Fibroblast of lung (primary cell): ENCODE results near the gene WWOX. TPM values are rescaled to one million over a fixed set of nuclear protein-coding genes. Genes with fewer than 3 reads are reported as not detected.

Experiments used
- DNase-seq, 2 donors: peaks; one replicate each; pipeline versions ENCODE4 v3.0.0 to v3.0.0-alpha.2; 2010; ENCODE audit warnings: low read depth in 2 of 2
- H2AFZ ChIP-seq: 2 replicates; pipeline ENCODE4 v1.5.1; 2012; ENCODE audit warnings: low read length, control low read depth, inconsistent platforms
- H3K27ac ChIP-seq: 2 replicates; pipeline ENCODE4 v1.5.1; 2011; ENCODE audit warnings: low read length, control low read depth; ENCODE audit not compliant: insufficient read depth
- H3K27me3 ChIP-seq: 2 replicates; pipeline ENCODE4 v1.5.1; 2011; ENCODE audit warnings: mild to moderate bottlenecking, low read length; ENCODE audit not compliant: control insufficient read depth, insufficient read depth
- H3K36me3 ChIP-seq: 2 replicates; pipeline ENCODE4 v1.5.1; 2011; ENCODE audit warnings: low read length; ENCODE audit not compliant: control insufficient read depth, insufficient read depth
- H3K4me1 ChIP-seq: 2 replicates; pipeline ENCODE4 v1.5.1; 2011; ENCODE audit warnings: low read length; ENCODE audit not compliant: control insufficient read depth, insufficient read depth; ENCODE audit errors: extremely low read depth
- H3K4me2 ChIP-seq: 2 replicates; pipeline ENCODE4 v1.5.1; 2011; ENCODE audit warnings: low read length, control low read depth; ENCODE audit not compliant: insufficient read depth; ENCODE audit errors: extremely low read depth
- H3K4me3 ChIP-seq, 4 experiments: fragments of 200-600 bp in 1 of 4; sonication (generic) in 1 of 4; replicated peaks in 1 of 4; 2 replicates each; pipeline ENCODE4 v1.5.1; 2011 to 2016; ENCODE audit warnings: low read length in 4 of 4, low read depth in 3 of 4, mild to moderate bottlenecking in 3 of 4, control low read depth in 2 of 4, inconsistent platforms in 1 of 4, mixed read lengths in 1 of 4; ENCODE audit not compliant: insufficient read depth in 1 of 4; ENCODE audit errors: control extremely low read depth in 1 of 4
- H3K79me2 ChIP-seq: 2 replicates; pipeline ENCODE4 v1.5.1; 2012; ENCODE audit warnings: mild to moderate bottlenecking, low read length, inconsistent platforms; ENCODE audit not compliant: control insufficient read depth, insufficient read depth
- H3K9ac ChIP-seq: 2 replicates; pipeline ENCODE4 v1.5.1; 2011; ENCODE audit warnings: mild to moderate bottlenecking, low read length, control low read depth; ENCODE audit not compliant: insufficient read depth
- H3K9me3 ChIP-seq: 2 replicates; pipeline ENCODE4 v1.5.1; 2012; ENCODE audit warnings: low read depth, low read length; ENCODE audit not compliant: control insufficient read depth, insufficient read depth
- H4K20me1 ChIP-seq: 2 replicates; pipeline ENCODE4 v1.5.1; 2011; ENCODE audit warnings: low read length; ENCODE audit not compliant: control insufficient read depth, insufficient read depth; ENCODE audit errors: extremely low read depth
- CTCF ChIP-seq, 2 donors: IDR thresholded peaks in 1 of 2; conservative IDR thresholded peaks in 1 of 2; 1 replicate in 1 of 2; 2 replicates in 1 of 2; pipeline ENCODE4 v1.5.1; 2011 to 2012; ENCODE audit warnings: low read length in 2 of 2, control low read depth in 1 of 2, inconsistent platforms in 1 of 2, low read depth in 1 of 2, mild to moderate bottlenecking in 1 of 2
- EZH2 ChIP-seq: IDR thresholded peaks from 2 replicates; pipeline ENCODE4 v1.5.1; 2012; ENCODE audit warnings: low read length, control low read depth, mild to moderate bottlenecking; ENCODE audit errors: missing control alignments
- polyA plus RNA-seq, 2 donors: library from polyadenylated mRNA; depleted of rRNA in 1 of 2; stranded (reverse) in 1 of 2; unstranded in 1 of 2; fragments of >200 nt; gene quantifications; 2 replicates each; pipeline ENCODE4 v1.2.1, GENCODE V29; 2011 to 2012; ENCODE audit warnings: missing spikeins in 1 of 2
- total RNA-seq: library from RNA; depleted of rRNA; stranded (reverse); fragments of >200 nt; gene quantifications from 2 replicates; pipeline ENCODE4 v1.2.1, GENCODE V29; 2014

Gene WWOX
- total and polyA plus RNA-seq, 2 donors (not counting 1 experiment from before 2014, with no cell fraction given), result 5.6 to 16.3 TPM

GRCh38 chr16:78448658-78449271 lies 349.3 kb downstream of the WWOX start:
- no peaks in the 10 kb centered on the region for H3K27me3 ChIP-seq
- H2AFZ ChIP-seq, result no peak overlapping the region
- H3K4me1 ChIP-seq, result no peaks in the 10 kb centered on the region
- no peak overlapping the region for H3K27ac ChIP-seq
- no peak overlapping the region for H3K4me2 ChIP-seq
- no peaks in the 10 kb centered on the region for H4K20me1 ChIP-seq
- no peaks in the 10 kb centered on the region for H3K79me2 ChIP-seq
- no peak overlapping the region for H3K9ac ChIP-seq
- TF ChIP-seq EZH2, result no peak
- H3K9me3 ChIP-seq, result no peaks in the 10 kb centered on the region
- no peak for DNase-seq
- H3K4me3 ChIP-seq, result no peak overlapping the region
- no peaks in the 10 kb centered on the region for H3K36me3 ChIP-seq

DNA sequence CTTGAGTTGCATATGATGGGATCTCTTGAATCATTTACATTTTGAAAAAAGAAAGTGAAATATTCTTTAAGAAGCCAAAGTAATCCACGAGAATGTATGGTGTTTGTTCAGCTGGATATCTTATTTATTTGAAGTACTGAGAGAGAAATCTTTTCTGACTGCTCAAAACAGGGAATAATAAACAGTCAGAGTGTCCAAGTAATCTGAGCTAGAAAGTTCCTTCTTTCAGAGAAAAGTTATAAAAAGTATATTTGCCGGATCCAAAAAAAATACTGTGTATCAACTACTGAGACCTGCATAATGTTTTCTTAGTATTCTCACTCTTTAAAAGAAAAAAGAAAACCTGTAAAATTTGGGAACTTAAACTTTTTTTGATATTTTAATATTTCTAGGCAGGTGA lies 350.8 kb downstream of the WWOX start:
- DNase-seq, result peak in 1 of 2 donors; percentile 37
- H3K27me3 ChIP-seq, result no peaks in the 10 kb centered on the region
- H3K9ac ChIP-seq, result no peak overlapping the region
- TF ChIP-seq CTCF (conservative IDR thresholded peaks at IDR 0.05 in 1 of 2, IDR thresholded peaks at IDR 0.05 in 1 of 2; ENCODE audit: low read depth in 1 of 2, low read length in 2 of 2) (no peak), EZH2 (no peak)
- no peaks in the 10 kb centered on the region for H3K36me3 ChIP-seq
- H2AFZ ChIP-seq, result no peak overlapping the region
- no peaks in the 10 kb centered on the region for H3K4me1 ChIP-seq
- H3K27ac ChIP-seq, result no peak overlapping the region
- H3K4me3 ChIP-seq, result no peak overlapping the region
- H3K9me3 ChIP-seq, result no peaks in the 10 kb centered on the region
- no peak overlapping the region for H3K4me2 ChIP-seq
- H3K79me2 ChIP-seq, result no peaks in the 10 kb centered on the region
- no peaks in the 10 kb centered on the region for H4K20me1 ChIP-seq

GRCh38 chr16:78452025-78452555 lies 352.6 kb downstream of the WWOX start:
- TF ChIP-seq EZH2 (no peak), CTCF (conservative IDR thresholded peaks at IDR 0.05 in 1 of 2, IDR thresholded peaks at IDR 0.05 in 1 of 2; ENCODE audit: low read depth in 1 of 2, low read length in 2 of 2) (no peak)
- Histone ChIP-seq H3K9ac (no peak overlapping the region), H3K4me2 (no peak overlapping the region), H3K27me3 (no peaks in the 10 kb centered on the region), H3K4me1 (no peaks in the 10 kb centered on the region), H2AFZ (no peak overlapping the region), H3K27ac (no peak overlapping the region), H3K36me3 (no peaks in the 10 kb centered on the region), H3K79me2 (no peaks in the 10 kb centered on the region), H4K20me1 (no peaks in the 10 kb centered on the region), H3K4me3 (no peak overlapping the region), H3K9me3 (no peaks in the 10 kb centered on the region)
- no peak for DNase-seq
